ENCODE measurements around the gene KLHL29.

The KLHL29 gene

DNA sequence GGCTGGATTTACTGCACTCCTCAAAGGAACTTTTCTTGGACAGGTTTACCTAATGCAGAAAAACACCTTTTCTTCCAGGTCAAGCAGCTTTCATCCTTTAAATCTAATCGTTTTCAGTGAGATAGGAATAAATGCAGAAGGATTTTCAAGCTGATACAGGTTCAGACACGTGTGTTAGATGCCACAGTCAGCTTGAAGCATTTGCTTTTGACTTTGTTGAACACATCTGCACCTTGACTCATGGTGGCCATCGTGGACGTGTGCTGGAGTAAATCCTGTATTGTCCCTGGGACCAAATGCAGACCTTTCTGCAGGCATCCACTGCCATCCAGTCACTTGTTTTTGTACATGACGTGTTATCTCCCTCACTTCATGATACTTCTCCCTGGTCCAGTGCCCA lies 61.9 kb downstream of the KLHL29 start:
- Histone ChIP-seq H2BK5ac (ENCODE audit: low read length) (no peak overlapping the region), H3K9me3 (replicated peaks in 1 of 2; ENCODE audit: control insufficient read depth in 2 of 2, insufficient read depth in 1 of 2, low read depth in 1 of 2, low read length in 2 of 2) (peaks cover 2 to 5% of the 10 kb centered on the region in 2 donors), H3K23ac (ENCODE audit: low read depth, low read length, poor library complexity) (no peak overlapping the region), H3K18ac (ENCODE audit: low read length) (no peak overlapping the region), H3K4me1 (ENCODE audit: control insufficient read depth in 2 of 2, insufficient read depth in 1 of 2, low read depth in 1 of 2, low read length in 2 of 2) (peaks cover 0 to 3% of the 10 kb centered on the region in 2 donors), H3K27ac (replicated peaks; ENCODE audit: low read length) (no peak overlapping the region), H2BK120ac (ENCODE audit: low read depth, low read length) (no peak overlapping the region), H3K4me2 (ENCODE audit: insufficient read depth, low read length, poor library complexity, severe bottlenecking) (no peak overlapping the region), H2BK12ac (ENCODE audit: low read length) (no peak overlapping the region), H2AFZ (ENCODE audit: low read length) (no peak overlapping the region), H3K36me3 (replicated peaks in 1 of 2; ENCODE audit: control insufficient read depth in 2 of 2, insufficient read depth in 2 of 2, low read length in 2 of 2) (no peaks in the 10 kb centered on the region), H4K91ac (ENCODE audit: low read depth, low read length, poor library complexity) (no peak overlapping the region), H3K4me3 (ENCODE audit: low read length in 2 of 2) (no peak overlapping the region), H3K79me1 (ENCODE audit: low read depth, low read length) (no peaks in the 10 kb centered on the region), H3K9ac (ENCODE audit: low read depth, low read length, poor library complexity) (no peak overlapping the region), H2BK15ac (ENCODE audit: low read length) (no peak overlapping the region), H2AK5ac (ENCODE audit: low read depth, low read length) (no peak overlapping the region), H4K8ac (ENCODE audit: low read depth, low read length) (no peak overlapping the region), H3K4ac (ENCODE audit: low read length) (no peak overlapping the region), H3K27me3 (ENCODE audit: control insufficient read depth in 3 of 3, insufficient read depth in 3 of 3, low read depth in 1 of 3, low read length in 3 of 3) (peaks cover 0 to 2% (median 0%) of the 10 kb centered on the region in 3 experiments), H3K14ac (ENCODE audit: low read length) (no peak overlapping the region)
- no CpG with 5 or more reads among the region's 5 CpGs for WGBS, 2 donors (ENCODE audit: extremely low coverage in 2 of 2, insufficient read length in 2 of 2, insufficient replicate concordance in 1 of 2)
- DNase-seq (ENCODE audit: low spot score), result no peak

DNA sequence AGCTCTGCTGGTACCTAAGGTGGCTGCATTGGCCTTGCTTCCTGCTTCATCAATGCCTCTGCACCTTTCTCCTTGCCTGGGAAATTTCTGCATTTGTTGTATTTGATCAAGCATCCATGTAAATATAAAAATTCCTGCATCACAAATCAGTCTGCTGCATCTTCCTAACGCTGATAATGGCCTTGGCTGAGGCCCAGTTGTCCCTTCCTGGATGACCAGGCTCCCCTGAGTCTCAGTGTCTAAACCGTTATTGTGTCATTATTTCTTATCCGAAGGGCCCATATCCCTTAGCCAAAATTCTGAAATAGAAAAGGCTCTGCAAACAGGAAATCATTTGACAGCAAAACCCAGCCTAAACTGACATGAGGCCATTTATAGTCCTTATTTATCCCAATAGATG lies 62.4 kb downstream of the KLHL29 start:
- no peaks in the 10 kb centered on the region for H3K36me3 ChIP-seq (replicated peaks in 1 of 2; ENCODE audit: control insufficient read depth in 2 of 2, insufficient read depth in 2 of 2, low read length in 2 of 2)
- no peak overlapping the region for H4K91ac ChIP-seq (ENCODE audit: low read depth, low read length, poor library complexity)
- H3K4me1 ChIP-seq (ENCODE audit: control insufficient read depth in 2 of 2, insufficient read depth in 1 of 2, low read depth in 1 of 2, low read length in 2 of 2), result peaks cover 0 to 3% of the 10 kb centered on the region in 2 donors
- no peak overlapping the region for H3K4me2 ChIP-seq (ENCODE audit: insufficient read depth, low read length, poor library complexity, severe bottlenecking)
- H3K79me1 ChIP-seq (ENCODE audit: low read depth, low read length), result no peaks in the 10 kb centered on the region
- H3K23ac ChIP-seq (ENCODE audit: low read depth, low read length, poor library complexity), result no peak overlapping the region
- no peak overlapping the region for H2BK15ac ChIP-seq (ENCODE audit: low read length)
- H2BK5ac ChIP-seq (ENCODE audit: low read length), result no peak overlapping the region
- H3K9ac ChIP-seq (ENCODE audit: low read depth, low read length, poor library complexity), result no peak overlapping the region
- peaks cover 0 to 1% of the 10 kb centered on the region in 2 donors for H3K9me3 ChIP-seq (replicated peaks in 1 of 2; ENCODE audit: control insufficient read depth in 2 of 2, insufficient read depth in 1 of 2, low read depth in 1 of 2, low read length in 2 of 2)
- no CpG with 5 or more reads among the region's 3 CpGs for WGBS, 2 donors (ENCODE audit: extremely low coverage in 2 of 2, insufficient read length in 2 of 2, insufficient replicate concordance in 1 of 2)
- peaks cover 0 to 2% (median 0%) of the 10 kb centered on the region in 3 experiments for H3K27me3 ChIP-seq (ENCODE audit: control insufficient read depth in 3 of 3, insufficient read depth in 3 of 3, low read depth in 1 of 3, low read length in 3 of 3)
- H2AK5ac ChIP-seq (ENCODE audit: low read depth, low read length), result no peak overlapping the region
- H4K8ac ChIP-seq (ENCODE audit: low read depth, low read length), result no peak overlapping the region
- no peak overlapping the region for H2BK120ac ChIP-seq (ENCODE audit: low read depth, low read length)
- H2AFZ ChIP-seq (ENCODE audit: low read length), result no peak overlapping the region
- no peak overlapping the region for H3K18ac ChIP-seq (ENCODE audit: low read length)
- no peak for DNase-seq (ENCODE audit: low spot score)
- no peak overlapping the region for H3K14ac ChIP-seq (ENCODE audit: low read length)
- no peak overlapping the region for H3K4me3 ChIP-seq (ENCODE audit: low read length in 2 of 2)
- H3K4ac ChIP-seq (ENCODE audit: low read length), result no peak overlapping the region
- no peak overlapping the region for H2BK12ac ChIP-seq (ENCODE audit: low read length)
- no peak overlapping the region for H3K27ac ChIP-seq (replicated peaks; ENCODE audit: low read length)

DNA sequence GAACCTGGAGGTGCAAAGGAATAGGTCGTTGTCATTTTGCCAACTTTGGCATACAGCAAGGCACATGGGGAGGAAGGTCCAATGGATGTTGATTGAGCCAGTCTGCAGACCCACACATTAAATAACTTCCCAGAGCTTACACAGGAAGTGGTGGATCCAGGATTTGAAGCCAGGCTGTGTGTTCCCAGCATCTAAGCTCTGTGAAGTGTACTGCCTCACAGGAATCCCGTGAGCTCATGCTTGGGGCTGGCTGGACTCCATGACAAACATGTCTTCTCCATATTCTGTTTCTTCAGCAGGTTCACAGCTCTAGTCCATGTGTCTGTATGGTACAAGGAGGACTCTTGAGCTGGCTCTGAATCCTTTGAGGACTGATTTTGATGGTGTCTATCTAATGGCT lies 63.9 kb downstream of the KLHL29 start:
- no CpG with 5 or more reads among the region's 2 CpGs for WGBS, 2 donors (ENCODE audit: extremely low coverage in 2 of 2, insufficient read length in 2 of 2, insufficient replicate concordance in 1 of 2)
- H3K23ac ChIP-seq (ENCODE audit: low read depth, low read length, poor library complexity), result no peak overlapping the region

DNA sequence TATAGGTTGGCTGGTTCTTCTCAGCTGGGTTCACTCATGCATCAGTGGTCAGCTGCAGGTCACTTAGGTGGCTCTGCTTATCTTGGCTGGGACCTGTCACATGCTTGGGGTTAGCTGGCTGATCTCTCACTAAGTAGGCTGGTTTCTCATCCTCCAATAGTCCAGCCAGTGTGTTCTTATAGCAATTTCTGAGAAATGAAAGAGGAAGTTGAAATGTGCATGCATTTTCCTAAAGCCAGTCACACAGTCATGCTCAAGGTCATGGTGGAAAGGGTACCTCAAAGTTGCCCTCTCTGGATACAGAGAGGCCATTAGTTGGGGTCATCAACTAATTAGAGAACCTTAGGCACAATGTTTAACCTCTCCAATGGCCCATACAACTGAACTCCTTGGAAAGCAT lies 64.4 kb downstream of the KLHL29 start:
- no peak for DNase-seq (ENCODE audit: low spot score)
- H3K4me2 ChIP-seq (ENCODE audit: insufficient read depth, low read length, poor library complexity, severe bottlenecking), result no peak overlapping the region
- no peak overlapping the region for H4K91ac ChIP-seq (ENCODE audit: low read depth, low read length, poor library complexity)
- no peak overlapping the region for H3K4ac ChIP-seq (ENCODE audit: low read length)
- peaks cover 0 to 2% (median 0%) of the 10 kb centered on the region in 3 experiments for H3K27me3 ChIP-seq (ENCODE audit: control insufficient read depth in 3 of 3, insufficient read depth in 3 of 3, low read depth in 1 of 3, low read length in 3 of 3)
- H3K9me3 ChIP-seq (replicated peaks in 1 of 2; ENCODE audit: control insufficient read depth in 2 of 2, insufficient read depth in 1 of 2, low read depth in 1 of 2, low read length in 2 of 2), result no peaks in the 10 kb centered on the region
- H3K79me1 ChIP-seq (ENCODE audit: low read depth, low read length), result no peaks in the 10 kb centered on the region
- peaks cover 9 to 10% of the 10 kb centered on the region in 2 donors for H3K4me1 ChIP-seq (ENCODE audit: control insufficient read depth in 2 of 2, insufficient read depth in 1 of 2, low read depth in 1 of 2, low read length in 2 of 2)
- H3K14ac ChIP-seq (ENCODE audit: low read length), result no peak overlapping the region
- H3K27ac ChIP-seq (replicated peaks; ENCODE audit: low read length), result no peak overlapping the region
- no peak overlapping the region for H4K8ac ChIP-seq (ENCODE audit: low read depth, low read length)
- H2AK5ac ChIP-seq (ENCODE audit: low read depth, low read length), result no peak overlapping the region
- no peaks in the 10 kb centered on the region for H3K36me3 ChIP-seq (replicated peaks in 1 of 2; ENCODE audit: control insufficient read depth in 2 of 2, insufficient read depth in 2 of 2, low read length in 2 of 2)
- no peak overlapping the region for H2BK5ac ChIP-seq (ENCODE audit: low read length)
- no peak overlapping the region for H2AFZ ChIP-seq (ENCODE audit: low read length)
- H3K4me3 ChIP-seq (ENCODE audit: low read length in 2 of 2), result no peak overlapping the region
- H3K9ac ChIP-seq (ENCODE audit: low read depth, low read length, poor library complexity), result no peak overlapping the region
- no peak overlapping the region for H3K23ac ChIP-seq (ENCODE audit: low read depth, low read length, poor library complexity)
- no peak overlapping the region for H2BK120ac ChIP-seq (ENCODE audit: low read depth, low read length)
- H2BK15ac ChIP-seq (ENCODE audit: low read length), result no peak overlapping the region
- H2BK12ac ChIP-seq (ENCODE audit: low read length), result no peak overlapping the region
- H3K18ac ChIP-seq (ENCODE audit: low read length), result no peak overlapping the region

More for the DNA sequence above, 63.9 kb downstream of the KLHL29 start:
- H3K4me1 ChIP-seq (ENCODE audit: control insufficient read depth in 2 of 2, insufficient read depth in 1 of 2, low read depth in 1 of 2, low read length in 2 of 2), result peaks cover 9% of the 10 kb centered on the region in 2 donors
- no peak overlapping the region for H3K4me2 ChIP-seq (ENCODE audit: insufficient read depth, low read length, poor library complexity, severe bottlenecking)
- no peaks in the 10 kb centered on the region for H3K9me3 ChIP-seq (replicated peaks in 1 of 2; ENCODE audit: control insufficient read depth in 2 of 2, insufficient read depth in 1 of 2, low read depth in 1 of 2, low read length in 2 of 2)
- H3K4ac ChIP-seq (ENCODE audit: low read length), result no peak overlapping the region
- no peak overlapping the region for H2BK12ac ChIP-seq (ENCODE audit: low read length)
- H3K4me3 ChIP-seq (ENCODE audit: low read length in 2 of 2), result no peak overlapping the region
- H2BK15ac ChIP-seq (ENCODE audit: low read length), result no peak overlapping the region
- no peak overlapping the region for H4K91ac ChIP-seq (ENCODE audit: low read depth, low read length, poor library complexity)
- no peak overlapping the region for H3K27ac ChIP-seq (replicated peaks; ENCODE audit: low read length)
- H4K8ac ChIP-seq (ENCODE audit: low read depth, low read length), result no peak overlapping the region
- no peaks in the 10 kb centered on the region for H3K79me1 ChIP-seq (ENCODE audit: low read depth, low read length)
- no peak for DNase-seq (ENCODE audit: low spot score)
- no peak overlapping the region for H2AFZ ChIP-seq (ENCODE audit: low read length)
- H3K27me3 ChIP-seq (ENCODE audit: control insufficient read depth in 3 of 3, insufficient read depth in 3 of 3, low read depth in 1 of 3, low read length in 3 of 3), result peaks cover 0 to 2% (median 0%) of the 10 kb centered on the region in 3 experiments
- H2BK120ac ChIP-seq (ENCODE audit: low read depth, low read length), result no peak overlapping the region
- no peak overlapping the region for H2BK5ac ChIP-seq (ENCODE audit: low read length)
- H3K36me3 ChIP-seq (replicated peaks in 1 of 2; ENCODE audit: control insufficient read depth in 2 of 2, insufficient read depth in 2 of 2, low read length in 2 of 2), result no peaks in the 10 kb centered on the region
- H3K18ac ChIP-seq (ENCODE audit: low read length), result no peak overlapping the region
- H3K14ac ChIP-seq (ENCODE audit: low read length), result no peak overlapping the region
- no peak overlapping the region for H3K9ac ChIP-seq (ENCODE audit: low read depth, low read length, poor library complexity)
- no peak overlapping the region for H2AK5ac ChIP-seq (ENCODE audit: low read depth, low read length)
